Aorta (tissue), 5 donors: ENCODE data around the gene CEP350. TPM values are rescaled to one million over a fixed set of nuclear protein-coding genes. Genes with fewer than 3 reads are reported as not detected.

Experiments
- ATAC-seq: fragments of 200-7000 bp; cut with Tn5 transposase; one replicate; pipeline ENCODE4 v1.9.1; 2022; ENCODE audit warnings: moderate library complexity; ENCODE audit not compliant: low FRiP score
- DNase-seq, 2 donors: peaks; one replicate each; pipeline ENCODE4 v3.0.0-alpha.2; 2020
- H3K27ac ChIP-seq, 2 donors: one replicate each; pipeline ENCODE4 v1.5.1; 2013; ENCODE audit warnings: low read length in 2 of 2, mild to moderate bottlenecking in 2 of 2, moderate library complexity in 2 of 2, control low read depth in 1 of 2, inconsistent platforms in 1 of 2, low read depth in 1 of 2
- H3K27me3 ChIP-seq, 2 donors: one replicate each; pipeline ENCODE4 v1.6.1; 2013; ENCODE audit warnings: control low read depth in 1 of 2, low read length in 1 of 2, mild to moderate bottlenecking in 1 of 2, moderate library complexity in 1 of 2; ENCODE audit not compliant: insufficient read depth in 2 of 2, control insufficient read depth in 1 of 2
- H3K36me3 ChIP-seq, 2 donors: one replicate each; pipeline ENCODE4 v1.6.1; 2013; ENCODE audit warnings: control low read depth in 1 of 2, low read length in 1 of 2, mild to moderate bottlenecking in 1 of 2; ENCODE audit not compliant: insufficient read depth in 2 of 2, control insufficient read depth in 1 of 2
- H3K4me1 ChIP-seq, 2 donors: one replicate each; pipeline ENCODE4 v1.6.1; 2013; ENCODE audit warnings: low read length in 2 of 2, control low read depth in 1 of 2, mild to moderate bottlenecking in 1 of 2, moderate library complexity in 1 of 2; ENCODE audit not compliant: insufficient read depth in 2 of 2, control insufficient read depth in 1 of 2
- H3K4me3 ChIP-seq, 2 donors: one replicate each; pipeline ENCODE4 v1.5.1; 2013; ENCODE audit warnings: low read length in 2 of 2, control low read depth in 1 of 2, mild to moderate bottlenecking in 1 of 2
- H3K9me3 ChIP-seq: one replicate; pipeline ENCODE4 v1.6.1; 2013; ENCODE audit warnings: mild to moderate bottlenecking, low read length; ENCODE audit not compliant: control insufficient read depth
- WGBS, 2 donors: extraction: QIAGEN DNeasy Blood & Tissue Kit; methylation state at CpG; one replicate each; pipeline ENCODE4 v1.1.7; 2013; 5-methylcytosine and 5-hydroxymethylcytosine counted together
- intact Hi-C, 2 donors: fragments of 100-400 bp; cut with DNase I; formaldehyde crosslinking; loops; one replicate each; pipeline versions ENCODE4 v1.14.2 to v1.15.0; 2022
- polyA plus RNA-seq, 2 donors: library from polyadenylated mRNA; stranded (reverse); fragments of 200-250 nt; gene quantifications; one replicate each; pipeline ENCODE4 v1.2.3, GENCODE V29; 2013
- total RNA-seq, 2 donors: library from RNA; stranded (reverse); fragmentation: NEBNext Ultra II Directional; extraction: Animal tissue kit (Norgen Biotek cat#: 25700); gene quantifications; one replicate each; pipeline ENCODE4 v1.2.1, GENCODE V29; 2021
- donor health status: healthy with polysubstance abuse.
- donor health status: Bipolar disorder and iron deficiency.
- donor health status: DM: no; HTN: no; CAD: no.
- donor health status: DM: no; HTN: no; CAD: no.
- donor health status: DM: yes; HTN: yes; CAD: no.

The CEP350 gene
- total and polyA plus RNA-seq, 4 donors: 4.3 to 61.3 (median 29.4) TPM

- Histone ChIP-seq H3K9me3 (no peaks in the 10 kb centered on the region), H3K27me3 (no peaks in the 10 kb centered on the region), H3K4me1 (no peaks in the 10 kb centered on the region), H3K36me3 (no peaks in the 10 kb centered on the region), H3K27ac (no peak overlapping the region), H3K4me3 (no peak overlapping the region)
- intact Hi-C loops: no loop called here
- WGBS, 2 donors: 53 to 65% methylated on average over 1 of the region's 1 CpG
- ATAC-seq (no peak), DNase-seq (no peak)
Measured at GRCh38 chr1:180031664-180032063, 77.1 kb downstream of the CEP350 start.

- H3K27ac ChIP-seq: no peak overlapping the region
- no peaks in the 10 kb centered on the region for H3K4me1 ChIP-seq
- no peak for ATAC-seq
- H3K27me3 ChIP-seq: no peaks in the 10 kb centered on the region
- intact Hi-C loops: no loop called here
- H3K36me3 ChIP-seq: no peaks in the 10 kb centered on the region
- H3K4me3 ChIP-seq: no peak overlapping the region
- no peaks in the 10 kb centered on the region for H3K9me3 ChIP-seq
- no peak for DNase-seq
- WGBS, 2 donors: 0 to 50% methylated on average over 1 of the region's 1 CpG
Measured at GRCh38 chr1:180033390-180033789, 78.8 kb downstream of the CEP350 start.

GRCh38 chr1:180040034-180040433 is 85.4 kb downstream of the CEP350 start:
- intact Hi-C loops: no loop called here
- H3K27ac ChIP-seq: no peak overlapping the region
- no peak for DNase-seq
- peaks cover 0 to 3% of the 10 kb centered on the region in 2 donors for H3K36me3 ChIP-seq
- H3K4me3 ChIP-seq: no peak overlapping the region
- ATAC-seq: no peak
- 94 to 95% methylated on average over 3 of the region's 3 CpGs for WGBS, 2 donors
- no peaks in the 10 kb centered on the region for H3K27me3 ChIP-seq
- no peaks in the 10 kb centered on the region for H3K9me3 ChIP-seq
- H3K4me1 ChIP-seq: no peaks in the 10 kb centered on the region

- Histone ChIP-seq H3K27me3 (no peaks in the 10 kb centered on the region), H3K27ac (no peak overlapping the region), H3K4me1 (no peaks in the 10 kb centered on the region), H3K9me3 (no peaks in the 10 kb centered on the region), H3K4me3 (no peak overlapping the region), H3K36me3 (peaks cover 0 to 5% of the 10 kb centered on the region in 2 donors)
- DNase-seq (no peak), ATAC-seq (no peak)
- 89 to 93% methylated on average over 5 of the region's 5 CpGs for WGBS, 2 donors
- intact Hi-C loops: no loop called here
Measured at GRCh38 chr1:180041582-180041981, 87.0 kb downstream of the CEP350 start.

- no peak for ATAC-seq
- Histone ChIP-seq H3K27ac (no peak overlapping the region), H3K27me3 (no peaks in the 10 kb centered on the region), H3K36me3 (peaks cover 0 to 5% of the 10 kb centered on the region in 2 donors), H3K9me3 (no peaks in the 10 kb centered on the region), H3K4me3 (no peak overlapping the region), H3K4me1 (no peaks in the 10 kb centered on the region)
- intact Hi-C loops: no loop called here
- no peak for DNase-seq
- WGBS, 2 donors: 86 to 88% methylated on average over 3 of the region's 3 CpGs
Measured at GRCh38 chr1:180042988-180043622, 88.5 kb downstream of the CEP350 start.

- H3K4me3 ChIP-seq: no peak overlapping the region
- ATAC-seq: no peak
- DNase-seq: no peak
- H3K36me3 ChIP-seq: peaks cover 0 to 5% of the 10 kb centered on the region in 2 donors
- H3K4me1 ChIP-seq: no peaks in the 10 kb centered on the region
- H3K9me3 ChIP-seq: no peaks in the 10 kb centered on the region
- no peaks in the 10 kb centered on the region for H3K27me3 ChIP-seq
- intact Hi-C loops: no loop called here
- H3K27ac ChIP-seq: no peak overlapping the region
Measured at GRCh38 chr1:180043785-180044184, 89.2 kb downstream of the CEP350 start.

GRCh38 chr1:180046674-180047073 is 92.1 kb downstream of the CEP350 start:
- DNase-seq: no peak
- intact Hi-C loops: no loop called here
- Histone ChIP-seq H3K4me1 (no peaks in the 10 kb centered on the region), H3K27ac (no peak overlapping the region), H3K27me3 (no peaks in the 10 kb centered on the region), H3K36me3 (peaks cover 0 to 5% of the 10 kb centered on the region in 2 donors), H3K4me3 (no peak overlapping the region), H3K9me3 (no peaks in the 10 kb centered on the region)
- no peak for ATAC-seq
- WGBS, 2 donors: 40 to 48% methylated on average over 1 of the region's 1 CpG

- Histone ChIP-seq H3K4me1 (no peaks in the 10 kb centered on the region), H3K36me3 (no peaks in the 10 kb centered on the region), H3K4me3 (no peak overlapping the region), H3K27me3 (no peaks in the 10 kb centered on the region), H3K9me3 (no peaks in the 10 kb centered on the region), H3K27ac (no peak overlapping the region)
- 93% methylated on average over 10 of the region's 10 CpGs for WGBS, 2 donors
- intact Hi-C loops: no loop called here
- ATAC-seq (no peak), DNase-seq (no peak)
Measured at GRCh38 chr1:180053594-180054567, 99.3 kb downstream of the CEP350 start.
